DOHH2 (cell line): Measurements from ENCODE around the gene PDSS1.

Experiments used
- H3F3A ChIP-seq: fragments of 200-600 bp; sonication (generic), shearing (Covaris generic); 2 replicates; pipeline ENCODE4 v1.6.0; 2016; ENCODE audit warnings: antibody characterized with exemption, mild to moderate bottlenecking; ENCODE audit not compliant: control insufficient read depth, insufficient read depth
- H3K27ac ChIP-seq: fragments of 200-600 bp; sonication (generic); 2 replicates; pipeline ENCODE4 v1.5.1; 2014; ENCODE audit warnings: low read depth, mild to moderate bottlenecking, low read length, moderate library complexity
- H3K27me3 ChIP-seq: fragments of 200-600 bp; sonication (generic); 2 replicates; pipeline ENCODE4 v1.6.1; 2014; ENCODE audit warnings: mild to moderate bottlenecking, low read length, mixed read lengths; ENCODE audit not compliant: control insufficient read depth
- H3K36me3 ChIP-seq: fragments of 200-600 bp; sonication (generic); 2 replicates; pipeline ENCODE4 v1.6.1; 2014; ENCODE audit warnings: mild to moderate bottlenecking, low read length, moderate library complexity, mixed read lengths; ENCODE audit not compliant: control insufficient read depth
- H3K4me1 ChIP-seq: fragments of 200-600 bp; sonication (generic); 2 replicates; pipeline ENCODE4 v1.6.1; 2014; ENCODE audit warnings: mild to moderate bottlenecking, low read length, mixed read lengths; ENCODE audit not compliant: control insufficient read depth
- H3K4me2 ChIP-seq: fragments of 200-600 bp; sonication (generic); 2 replicates; pipeline ENCODE4 v1.6.0; 2014; ENCODE audit warnings: mild to moderate bottlenecking, low read length, moderate library complexity
- H3K4me3 ChIP-seq: fragments of 200-600 bp; sonication (generic); 2 replicates; pipeline ENCODE4 v1.5.1; 2014; ENCODE audit warnings: mild to moderate bottlenecking, low read length, mixed read lengths
- H3K79me2 ChIP-seq: fragments of 200-600 bp; sonication (generic); 2 replicates; pipeline ENCODE4 v1.6.1; 2014; ENCODE audit warnings: mild to moderate bottlenecking, low read length, mixed read lengths; ENCODE audit not compliant: control insufficient read depth
- H3K9me2 ChIP-seq: fragments of 200-600 bp; sonication (generic); replicated peaks from 2 replicates; pipeline ENCODE4 v1.6.1; 2014; ENCODE audit warnings: mild to moderate bottlenecking, low read length, mixed read lengths; ENCODE audit not compliant: control insufficient read depth
- H3K9me3 ChIP-seq: fragments of 200-600 bp; sonication (generic); 2 replicates; pipeline ENCODE4 v1.6.1; 2014; ENCODE audit warnings: antibody characterized with exemption, low read length, mixed read lengths; ENCODE audit not compliant: control insufficient read depth, insufficient read depth
- H4K20me1 ChIP-seq: fragments of 200-600 bp; sonication (generic); 2 replicates; pipeline ENCODE4 v1.6.0; 2014; ENCODE audit warnings: low read depth, mild to moderate bottlenecking, antibody characterized with exemption, low read length, moderate library complexity; ENCODE audit not compliant: control insufficient read depth, insufficient read depth
- CTCF ChIP-seq: fragments of 200-600 bp; sonication (generic); IDR thresholded peaks from one replicate; pipeline ENCODE4 v1.5.1; 2014; ENCODE audit warnings: antibody characterized with exemption, mild to moderate bottlenecking, low read depth, low read length; ENCODE audit not compliant: poor library complexity, severe bottlenecking
- EZH2phosphoT487 ChIP-seq: fragments of 200-600 bp; sonication (generic); IDR thresholded peaks from 2 replicates; pipeline ENCODE4 v1.6.1; 2017; ENCODE audit warnings: borderline replicate concordance, mild to moderate bottlenecking, antibody characterized with exemption, low read length, moderate library complexity, mixed read lengths

Gene PDSS1

GRCh38 chr10:26665080-26666048, 32.1 kb upstream of the PDSS1 start:
- H3K4me2 ChIP-seq, result no peak overlapping the region
- H3K79me2 ChIP-seq, result no peaks in the 10 kb centered on the region
- H3K9me2 ChIP-seq, result no peaks in the 10 kb centered on the region
- H4K20me1 ChIP-seq, result no peaks in the 10 kb centered on the region
- TF ChIP-seq CTCF (no peak), EZH2phosphoT487 (no peak)
- no peaks in the 10 kb centered on the region for H3K4me1 ChIP-seq
- H3K36me3 ChIP-seq, result no peaks in the 10 kb centered on the region
- H3K27me3 ChIP-seq, result no peaks in the 10 kb centered on the region
- no peak overlapping the region for H3K27ac ChIP-seq
- no peaks in the 10 kb centered on the region for H3F3A ChIP-seq
- peaks cover 7% of the 10 kb centered on the region; the same call in 1 of the 2 replicates for H3K9me3 ChIP-seq
- no peak overlapping the region for H3K4me3 ChIP-seq

GRCh38 chr10:26675873-26676257, 21.6 kb upstream of the PDSS1 start:
- H3K27ac ChIP-seq, result no peak overlapping the region

GRCh38 chr10:26679588-26679987, 17.9 kb upstream of the PDSS1 start:
- Histone ChIP-seq H3K4me2 (no peak overlapping the region), H3K9me3 (no peaks in the 10 kb centered on the region), H3K79me2 (no peaks in the 10 kb centered on the region), H3K4me3 (no peak overlapping the region), H3K27ac (no peak overlapping the region), H3K36me3 (no peaks in the 10 kb centered on the region), H4K20me1 (no peaks in the 10 kb centered on the region), H3K27me3 (no peaks in the 10 kb centered on the region), H3K4me1 (peaks cover 23% of the 10 kb centered on the region), H3K9me2 (no peaks in the 10 kb centered on the region), H3F3A (no peaks in the 10 kb centered on the region)
- TF ChIP-seq EZH2phosphoT487 (no peak), CTCF (no peak)

More at GRCh38 chr10:26675873-26676257, 21.6 kb upstream of the PDSS1 start:
- no peaks in the 10 kb centered on the region for H3F3A ChIP-seq
- peaks cover 4% of the 10 kb centered on the region for H3K4me1 ChIP-seq
- H3K4me2 ChIP-seq, result no peak overlapping the region
- no peaks in the 10 kb centered on the region for H3K9me2 ChIP-seq
- no peaks in the 10 kb centered on the region for H3K27me3 ChIP-seq
- no peaks in the 10 kb centered on the region for H3K36me3 ChIP-seq
- no peaks in the 10 kb centered on the region for H3K9me3 ChIP-seq
- no peak overlapping the region for H3K4me3 ChIP-seq
- TF ChIP-seq EZH2phosphoT487, result no peak
- TF ChIP-seq CTCF, result no peak
- no peaks in the 10 kb centered on the region for H4K20me1 ChIP-seq
- H3K79me2 ChIP-seq, result no peaks in the 10 kb centered on the region
